NCI-H748 (cell line): ENCODE results near the gene RRP7A.
A peak's percentile ranks its signal among the peaks of the same experiment; 100 is the strongest.
"Not testable (repeated sequence)": the region's sequence is repeated elsewhere in the genome, so short reads cannot be mapped to it uniquely, and the experiment has no call there.

Experiments used
- DNase-seq: peaks from one replicate; lab custom pipeline; 2025; ENCODE audit not compliant: unreplicated experiment; lab: John Stamatoyannopoulos, UW

RRP7A gene, protein sequence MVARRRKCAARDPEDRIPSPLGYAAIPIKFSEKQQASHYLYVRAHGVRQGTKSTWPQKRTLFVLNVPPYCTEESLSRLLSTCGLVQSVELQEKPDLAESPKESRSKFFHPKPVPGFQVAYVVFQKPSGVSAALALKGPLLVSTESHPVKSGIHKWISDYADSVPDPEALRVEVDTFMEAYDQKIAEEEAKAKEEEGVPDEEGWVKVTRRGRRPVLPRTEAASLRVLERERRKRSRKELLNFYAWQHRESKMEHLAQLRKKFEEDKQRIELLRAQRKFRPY

DNA sequence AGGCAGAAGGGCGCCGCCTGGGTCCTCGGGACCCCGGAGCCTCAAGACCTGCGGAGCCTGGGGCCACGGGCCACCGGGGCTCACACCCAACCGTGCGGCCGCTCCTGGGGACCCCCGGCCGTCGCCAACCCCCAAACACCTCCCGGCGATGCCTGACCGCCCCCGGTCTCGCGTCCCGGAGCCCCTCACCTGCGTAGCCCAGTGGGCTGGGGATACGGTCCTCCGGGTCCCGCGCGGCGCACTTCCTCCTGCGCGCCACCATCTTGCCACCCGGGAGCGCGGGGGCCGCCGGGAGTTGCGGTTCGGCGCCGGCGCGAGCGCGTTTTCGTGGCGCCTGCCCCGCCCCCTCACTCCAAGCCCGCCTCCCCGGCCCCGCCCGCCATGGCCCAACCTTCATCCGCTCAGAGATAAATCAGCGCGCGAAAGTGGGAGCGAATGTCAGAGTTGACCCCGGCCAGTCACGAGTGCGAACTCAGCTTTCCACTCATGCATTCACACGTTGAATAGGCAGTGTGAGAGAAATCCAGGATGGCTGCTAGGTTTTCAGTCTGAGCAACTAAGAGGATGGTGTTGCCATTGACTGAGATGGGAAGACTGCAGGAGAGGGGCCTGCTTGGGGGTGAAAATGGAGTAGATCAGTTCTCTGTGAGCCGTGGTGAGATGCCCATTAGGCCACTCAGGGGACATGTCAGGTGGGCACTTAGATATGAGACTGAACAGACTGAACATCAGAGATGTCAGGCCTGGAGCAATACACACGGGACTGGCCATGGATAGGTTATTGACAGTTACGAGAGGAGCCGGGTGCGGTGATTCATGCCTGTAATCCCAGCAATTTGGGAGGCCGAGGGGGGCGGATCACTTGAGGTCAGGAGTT lies at the start of gene RRP7A:
RRP7A (minus strand) TSS at position 272 of the 877 bp plus-strand sequence; CDS start at position 262, 10 bp downstream.
- DNase-seq, result peak; percentile 77

DNA sequence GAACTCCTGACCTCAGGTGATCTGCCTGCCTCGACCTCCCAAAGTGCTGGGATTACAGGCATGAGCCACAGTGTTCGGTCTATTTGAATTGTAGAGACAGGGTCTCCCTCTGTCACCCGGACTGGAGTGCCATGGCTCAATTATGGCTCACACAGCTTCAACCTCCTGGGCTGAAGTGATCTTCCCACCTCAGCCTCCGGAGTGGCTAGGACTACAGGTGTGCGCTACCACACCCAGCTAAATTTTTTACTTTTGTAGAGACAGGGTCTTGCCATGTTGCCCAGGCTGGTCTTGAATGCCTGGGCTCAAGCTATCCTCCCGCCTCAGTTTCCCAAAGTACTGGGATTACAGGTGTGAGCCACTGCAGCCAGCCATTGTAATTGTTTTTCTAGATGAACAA lies 48.4 kb upstream of the RRP7A start:
- not testable (repeated sequence) for DNase-seq

DNA sequence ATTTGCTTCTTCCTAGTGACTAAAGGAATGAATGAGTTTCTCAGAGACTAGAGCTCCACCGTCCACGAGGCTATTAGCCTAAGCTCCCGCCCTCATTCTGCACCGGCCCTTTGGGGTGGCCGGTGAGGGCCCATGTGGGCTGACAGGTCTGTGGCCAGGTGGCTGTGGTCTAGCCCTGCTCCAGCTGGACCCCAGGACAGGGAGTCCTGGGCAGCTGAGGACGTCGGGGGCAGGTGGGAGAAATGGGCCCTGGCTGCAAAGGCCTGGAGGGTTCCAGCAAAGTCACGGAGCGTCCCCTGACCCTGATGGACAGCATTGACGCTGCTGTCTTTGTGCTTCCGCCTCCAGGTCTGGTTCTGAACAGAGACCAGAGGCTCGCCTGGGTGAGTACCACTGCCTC lies 46.4 kb upstream of the RRP7A start:
- no peak for DNase-seq

DNA sequence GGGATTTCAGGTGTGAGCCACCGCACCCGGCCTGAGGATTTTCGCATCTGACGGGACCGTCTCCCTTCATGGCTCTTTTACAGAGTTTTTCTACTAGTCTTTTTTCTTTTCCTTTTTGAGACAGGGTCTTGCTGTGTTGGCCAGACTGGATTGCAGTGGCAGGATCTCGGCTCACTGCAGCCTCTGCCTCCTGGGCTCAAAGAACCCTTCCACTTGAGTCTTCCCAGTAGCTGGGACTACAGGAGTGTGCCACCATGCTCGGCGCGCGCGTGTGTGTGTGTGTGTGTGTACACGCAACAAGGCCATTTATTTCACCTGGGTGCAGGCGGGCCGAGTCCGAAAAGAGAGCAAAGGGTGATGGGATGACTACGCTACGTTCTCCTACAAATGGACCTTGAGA lies 45.1 kb upstream of the RRP7A start:
- no peak for DNase-seq

DNA sequence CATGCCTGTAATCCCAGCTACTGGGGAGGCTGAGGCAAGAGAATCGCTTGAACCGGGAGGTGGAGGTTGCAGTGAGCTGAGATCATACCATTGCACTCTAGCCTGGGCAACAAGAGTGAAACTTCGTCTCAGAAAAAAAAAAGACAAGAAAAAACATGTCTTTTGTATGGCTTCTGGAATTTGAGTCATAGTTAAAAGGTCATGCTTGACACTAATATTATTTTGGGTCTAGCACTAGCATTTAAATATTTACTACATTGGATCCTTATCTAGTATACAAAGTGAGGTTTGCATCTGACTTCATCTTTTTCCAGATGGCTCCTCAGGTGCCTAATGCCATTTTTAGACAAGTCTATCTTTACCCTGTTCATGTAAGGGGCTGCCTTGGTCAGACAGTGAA lies 44.3 kb upstream of the RRP7A start:
- DNase-seq, result not testable (repeated sequence)

DNA sequence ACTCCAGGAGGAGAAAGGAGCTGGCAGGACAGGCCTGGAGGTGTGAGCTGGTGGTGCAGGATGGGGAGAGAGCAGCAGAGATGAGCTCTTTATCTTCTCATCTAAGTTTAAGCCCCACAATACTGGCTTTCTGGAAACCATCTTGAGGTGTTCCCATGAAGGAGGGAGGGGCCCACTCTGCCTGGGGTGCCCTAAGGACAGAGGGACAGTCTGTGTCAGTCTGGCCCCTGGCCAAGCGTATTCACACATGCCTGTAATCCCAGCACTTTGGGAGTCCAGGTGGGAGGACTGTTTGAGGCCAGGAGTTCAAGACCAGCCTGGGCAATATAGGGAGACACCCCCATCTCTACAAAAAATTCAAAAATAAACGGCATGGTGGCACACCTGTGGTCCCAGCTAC lies 43.1 kb upstream of the RRP7A start:
- no peak for DNase-seq

DNA sequence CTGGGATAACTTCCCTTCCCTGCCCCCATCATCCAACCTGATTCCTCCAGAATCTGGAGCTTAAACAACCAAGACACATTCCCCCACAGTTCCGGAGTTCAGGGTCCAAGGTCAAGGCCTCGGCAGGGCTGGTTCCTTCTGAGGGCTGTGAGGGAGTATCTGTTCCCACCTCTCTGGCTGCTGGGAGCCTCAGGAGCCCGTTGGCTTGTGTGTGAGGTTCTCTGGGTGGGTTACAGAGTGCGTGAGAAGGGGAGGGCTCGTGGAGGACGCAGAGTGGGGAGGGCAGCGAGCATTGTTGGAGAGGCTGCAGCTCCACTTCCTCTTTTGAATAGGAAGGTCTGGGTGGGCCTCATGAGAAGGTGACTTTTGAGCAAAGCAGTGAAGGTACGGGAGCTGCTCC lies 42.7 kb upstream of the RRP7A start:
- DNase-seq, result no peak

DNA sequence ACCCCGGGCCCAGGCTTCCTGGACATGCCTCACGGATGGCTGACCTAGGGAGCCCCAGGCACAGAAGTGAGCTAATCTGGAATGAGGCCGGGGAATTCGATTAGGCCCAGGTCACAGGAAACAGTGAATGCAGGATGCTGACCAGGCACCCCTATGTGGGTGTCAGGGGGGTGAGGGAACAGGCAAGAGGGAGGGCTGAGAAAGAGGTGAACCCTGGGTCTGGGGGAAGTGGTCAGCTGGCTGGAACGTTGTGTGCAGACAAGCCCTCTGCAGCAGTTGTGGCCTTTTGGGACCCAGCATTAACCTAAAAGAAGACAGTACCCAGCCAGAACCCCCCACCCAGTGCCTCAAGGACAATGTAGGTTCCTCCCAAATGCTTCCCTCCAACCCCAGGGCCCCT lies 42.3 kb upstream of the RRP7A start:
- DNase-seq, result no peak

DNA sequence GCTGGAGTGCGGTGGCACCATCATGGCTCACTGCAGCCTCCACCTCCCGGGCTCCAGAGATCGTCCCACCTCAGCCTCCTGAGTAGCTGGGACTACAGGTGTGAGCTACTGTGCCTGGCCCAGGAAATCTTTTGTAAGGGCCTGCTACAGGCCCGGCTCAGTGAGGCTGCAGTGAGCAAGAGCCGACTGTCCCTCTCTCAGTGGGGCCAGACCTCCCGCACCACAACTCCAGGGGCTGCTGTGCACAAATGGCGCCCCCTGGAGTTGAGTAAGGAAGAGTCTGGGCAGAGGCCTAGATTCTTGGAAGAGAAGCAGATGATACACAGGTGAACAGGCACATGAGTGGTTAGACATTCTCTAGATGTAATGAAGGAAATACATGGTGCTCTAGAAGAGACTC lies 41.2 kb upstream of the RRP7A start:
- DNase-seq, result peak; percentile 38

DNA sequence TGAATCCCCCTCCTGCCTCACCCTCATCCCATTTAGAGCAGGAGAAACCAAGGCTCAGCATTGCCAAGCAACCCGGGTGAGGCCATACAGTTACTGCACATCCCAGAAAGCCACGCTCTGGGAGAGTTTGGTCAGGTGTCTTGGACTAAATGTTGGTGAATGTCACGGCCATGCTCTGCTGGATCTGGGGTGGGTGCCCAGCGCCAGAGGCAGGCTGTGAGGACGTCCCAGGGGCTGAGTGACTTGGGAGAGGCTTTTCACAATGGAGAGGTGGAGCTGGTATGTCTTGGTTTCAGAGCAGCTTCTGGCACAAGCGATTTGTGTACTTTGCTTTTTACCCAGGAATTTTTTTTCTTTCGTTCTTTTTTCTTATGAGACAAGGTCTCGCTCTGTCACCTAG lies 40.8 kb upstream of the RRP7A start:
- DNase-seq, result no peak

DNA sequence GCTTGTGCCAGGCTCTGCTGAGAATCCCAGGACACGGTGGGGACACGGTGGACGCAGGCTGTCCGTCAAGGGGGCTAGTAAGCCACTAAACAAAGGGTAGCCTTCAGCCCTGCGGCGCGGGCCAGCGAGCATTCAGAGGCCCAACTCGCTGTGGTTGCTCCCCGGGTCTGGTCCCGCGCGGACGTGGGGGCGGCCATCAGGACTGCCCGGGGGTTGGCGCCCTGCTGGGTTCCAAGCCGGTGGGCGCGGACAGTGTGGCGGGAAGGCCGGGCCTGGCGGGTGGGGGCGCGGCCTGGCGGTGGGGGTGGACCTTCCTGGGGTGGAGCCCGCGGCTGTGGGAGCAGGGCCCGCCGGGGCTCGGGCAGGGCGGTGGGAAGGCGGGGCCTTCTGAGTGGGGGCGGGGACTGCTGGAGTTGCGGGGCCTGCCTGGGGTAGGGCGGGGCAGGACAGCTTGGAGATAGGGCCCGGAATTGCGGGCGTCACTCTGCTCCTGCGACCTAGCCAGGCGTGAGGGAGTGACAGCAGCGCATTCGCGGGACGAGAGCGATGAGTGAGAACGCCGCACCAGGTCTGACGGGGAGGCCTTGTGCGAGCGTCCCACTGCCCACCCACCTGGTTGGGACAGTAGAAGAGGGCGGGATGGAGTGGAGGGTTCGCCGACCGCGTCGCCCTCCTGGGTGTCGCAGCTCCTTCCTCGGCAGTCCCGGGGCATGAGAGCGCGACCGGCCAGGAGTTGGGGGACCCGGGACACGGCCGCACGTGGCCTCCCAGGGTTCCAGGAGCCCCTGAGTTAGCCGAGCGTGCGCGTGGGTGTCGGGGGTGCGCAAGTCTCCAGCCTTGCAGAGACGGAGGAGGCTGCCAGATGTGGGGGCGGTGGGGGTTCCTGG lies 34.1 kb upstream of the RRP7A start, which contains the start of gene SERHL2:
SERHL2 (plus strand) TSS at position 482 of the 887 bp plus-strand sequence; CDS start at position 547, 65 bp downstream.
- DNase-seq, result peak; percentile 81

DNA sequence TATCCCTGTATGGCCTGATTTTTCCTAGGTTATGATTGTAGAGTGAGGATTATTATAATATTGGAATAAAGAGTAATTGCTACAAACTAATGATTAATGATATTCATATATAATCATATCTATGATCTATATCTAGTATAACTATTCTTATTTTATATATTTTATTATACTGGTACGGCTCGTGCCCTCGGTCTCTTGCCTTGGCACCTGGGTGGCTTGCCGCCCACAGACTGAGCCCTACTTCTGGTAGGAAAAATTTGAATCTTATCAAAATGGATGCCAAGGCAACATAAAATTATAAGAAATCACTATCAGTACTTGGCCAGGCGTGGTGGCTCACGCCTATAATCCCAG lies 32.7 kb upstream of the RRP7A start:
- not testable (repeated sequence) for DNase-seq

DNA sequence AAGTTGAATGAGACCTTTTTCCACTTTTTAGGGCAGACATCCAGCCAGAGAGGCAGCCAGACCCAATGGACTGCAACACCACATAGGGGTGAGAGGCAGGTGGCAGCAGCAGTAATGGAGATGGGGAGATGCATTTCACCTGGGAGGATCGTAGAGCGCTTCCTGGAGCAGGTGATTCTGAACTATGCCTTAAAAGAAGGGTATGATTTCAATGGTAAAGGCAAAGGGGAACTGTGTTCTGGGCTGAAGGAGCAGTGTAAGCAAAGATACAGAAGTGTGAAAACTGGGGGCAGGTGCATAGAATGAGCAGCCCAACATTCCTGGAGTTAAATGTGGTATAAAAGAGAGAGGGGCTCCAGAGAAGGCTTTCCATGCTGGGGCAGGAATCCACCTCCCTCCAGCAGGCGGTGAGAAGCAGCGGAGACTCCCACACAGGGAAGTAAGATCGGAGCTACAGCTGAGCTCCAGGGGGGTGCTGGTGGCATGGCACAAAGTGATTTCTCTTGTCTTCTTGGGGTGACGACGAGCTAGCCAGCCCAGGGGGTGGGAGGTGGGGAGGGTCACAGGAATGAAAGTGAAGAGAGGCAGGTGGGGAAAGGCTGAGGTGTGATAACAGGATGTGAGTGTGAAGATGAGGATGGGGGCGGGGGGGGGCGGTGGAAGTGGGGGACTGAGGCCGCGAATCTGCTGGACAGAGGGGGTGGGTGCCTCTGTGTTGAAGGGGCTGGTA lies 29.9 kb upstream of the RRP7A start:
- DNase-seq, result no peak

DNA sequence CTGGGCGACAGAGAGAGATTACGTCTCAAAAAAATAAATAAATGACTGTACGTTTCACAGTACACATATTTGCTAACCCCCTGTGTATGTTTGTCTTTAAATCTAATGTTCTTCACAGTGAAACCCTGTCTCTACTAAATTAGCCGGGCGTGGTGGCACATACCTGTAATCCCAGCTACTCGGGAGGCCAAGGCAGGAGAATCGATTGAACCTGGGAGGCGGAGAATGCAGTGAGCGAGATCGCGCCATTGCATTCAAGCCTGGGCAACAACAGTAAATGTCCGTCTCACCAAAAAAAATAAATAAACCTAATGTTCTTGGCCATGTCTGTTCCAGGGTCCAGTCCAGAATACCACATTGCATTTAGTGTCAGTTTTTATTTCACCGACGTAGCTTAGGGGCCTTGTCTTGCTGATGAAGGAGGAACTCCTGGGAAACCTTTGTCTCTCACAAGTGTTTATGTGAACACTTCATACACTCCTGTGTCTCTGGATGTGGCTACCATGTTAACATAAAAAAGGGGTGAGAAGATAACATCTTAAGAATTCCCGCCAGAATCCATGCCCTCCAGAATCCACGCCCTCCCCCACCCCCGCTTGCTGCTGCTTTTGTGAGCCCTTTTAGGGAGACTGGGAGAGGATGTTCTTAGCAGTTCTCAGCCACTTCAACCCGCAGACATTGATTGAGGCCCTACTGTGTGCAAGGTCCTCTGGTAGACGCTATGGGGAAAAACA lies 29.2 kb upstream of the RRP7A start:
- no peak for DNase-seq

DNA sequence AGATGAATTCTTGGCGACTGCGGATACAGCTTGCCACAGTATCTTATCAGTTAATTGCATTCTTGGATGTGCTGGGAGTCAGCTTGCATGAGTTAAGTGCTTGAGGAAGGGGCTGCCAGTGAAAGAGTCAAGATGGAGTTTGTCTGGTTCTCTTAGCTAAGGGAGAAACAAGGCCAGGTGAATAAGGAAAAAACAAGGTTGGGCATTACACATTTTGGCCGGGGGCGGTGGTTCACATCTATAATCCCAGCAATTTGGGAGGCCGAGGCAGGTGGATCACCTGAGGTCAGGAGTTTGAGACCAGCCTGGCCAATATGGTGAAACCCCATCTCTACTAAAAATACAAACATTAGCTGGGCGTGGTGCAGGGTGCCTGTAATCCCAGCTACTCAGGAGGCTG lies 28.5 kb upstream of the RRP7A start:
- DNase-seq, result not testable (repeated sequence)

DNA sequence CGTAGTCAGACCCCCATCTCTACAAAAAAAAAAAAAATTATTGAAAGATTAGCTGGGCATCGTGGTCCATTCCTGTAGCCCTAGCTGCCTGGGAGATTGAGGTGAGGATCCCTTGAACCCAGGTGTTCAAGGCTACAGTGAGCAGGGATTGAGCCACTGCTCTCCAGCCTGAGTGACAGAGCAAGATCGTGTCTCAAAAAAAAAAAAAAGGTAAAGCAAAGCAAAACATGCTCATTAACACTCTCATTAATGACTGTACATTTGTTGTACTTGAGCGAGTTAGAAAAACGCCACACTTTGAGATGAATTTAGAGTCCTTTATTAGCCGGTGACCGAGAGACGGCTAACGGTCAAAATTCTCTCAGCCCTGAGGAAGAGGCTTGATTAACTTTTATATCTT lies 28.0 kb upstream of the RRP7A start:
- no peak for DNase-seq

DNA sequence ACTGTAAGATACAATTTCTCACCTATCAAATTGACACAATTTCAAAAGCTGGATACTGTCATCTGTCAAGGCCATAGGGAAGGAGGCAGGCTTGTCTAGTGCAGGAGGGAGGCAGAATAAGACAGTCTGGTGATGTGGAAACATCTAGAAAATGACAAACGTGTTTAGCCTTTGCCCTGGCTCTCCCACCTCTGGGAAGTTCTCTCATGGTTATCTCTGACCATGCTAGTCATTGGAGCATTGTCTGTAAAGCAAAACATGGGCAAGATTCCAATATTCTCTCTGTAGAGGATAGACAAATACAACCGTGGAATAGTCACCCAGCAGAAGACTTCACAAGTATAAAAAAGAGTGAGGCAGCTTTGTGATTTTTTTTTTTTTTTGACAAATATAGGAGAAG lies 25.1 kb upstream of the RRP7A start:
- DNase-seq, result peak; percentile 11

DNA sequence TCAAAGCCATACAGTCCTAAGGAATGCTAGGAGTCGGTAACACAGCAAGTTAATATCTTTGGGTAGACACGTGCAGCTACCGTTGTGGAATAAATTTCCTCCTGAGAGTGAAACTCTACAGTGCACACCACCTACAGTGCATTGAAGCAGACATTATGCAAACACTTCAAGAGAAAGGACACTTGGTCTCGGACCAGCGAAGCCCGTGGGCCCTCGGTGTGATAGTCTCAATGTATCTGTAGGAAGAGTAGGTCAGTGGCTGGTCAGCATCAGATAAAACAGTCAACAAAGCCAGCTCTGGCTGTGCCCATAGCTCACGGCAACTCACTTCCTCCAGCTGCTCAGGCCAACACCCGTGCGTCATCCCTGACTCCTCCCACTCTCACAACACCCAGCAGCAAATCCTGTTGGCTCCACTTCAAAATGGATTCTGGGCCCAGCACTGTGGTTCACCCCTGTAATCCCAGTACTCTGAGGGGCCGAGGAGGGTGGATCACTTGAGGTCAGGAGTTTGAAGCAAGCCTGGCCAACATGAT lies 19.7 kb upstream of the RRP7A start:
- not testable (repeated sequence) for DNase-seq

DNA sequence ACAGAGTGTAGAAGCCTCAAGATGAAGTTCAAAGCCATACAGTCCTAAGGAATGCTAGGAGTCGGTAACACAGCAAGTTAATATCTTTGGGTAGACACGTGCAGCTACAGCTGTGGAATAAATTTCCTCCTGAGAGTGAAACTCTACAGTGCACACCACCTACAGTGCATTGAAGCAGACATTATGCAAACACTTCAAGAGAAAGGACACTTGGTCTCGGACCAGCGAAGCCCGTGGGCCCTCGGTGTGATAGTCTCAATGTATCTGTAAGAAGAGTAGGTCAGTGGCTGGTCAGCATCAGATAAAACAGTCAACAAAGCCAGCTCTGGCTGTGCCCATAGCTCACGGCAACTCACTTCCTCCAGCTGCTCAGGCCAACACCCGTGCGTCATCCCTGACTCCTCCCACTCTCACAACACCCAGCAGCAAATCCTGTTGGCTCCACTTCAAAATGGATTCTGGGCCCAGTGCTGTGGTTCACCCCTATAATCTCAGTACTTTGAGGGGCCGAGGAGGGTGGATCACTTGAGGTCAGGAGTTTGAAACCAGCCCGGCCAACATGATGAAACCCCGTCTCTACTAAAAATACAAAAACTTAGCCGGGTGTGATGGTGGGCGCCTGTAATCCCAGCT lies 17.7 kb upstream of the RRP7A start:
- DNase-seq, result not testable (repeated sequence)
